Measurements from ENCODE around the gene PRR14.
"Not testable (repeated sequence)": the region's sequence is repeated elsewhere in the genome, so short reads cannot be mapped to it uniquely, and the experiment has no call there.

Gene PRR14

GRCh38 chr16:30650369-30651123 lies at the start of gene PRR14:
TSS of gene PRR14 (plus strand) at chr16:30650960. CDS start at chr16:30651646, 686 bp downstream.
- DNase-seq: peak; percentile 93

- DNase-seq: no peak
Measured at GRCh38 chr16:30601966-30602365, 48.8 kb upstream of the PRR14 start.

- DNase-seq: no peak
Measured at GRCh38 chr16:30602616-30603277, 48.0 kb upstream of the PRR14 start.

- no peak for DNase-seq
Measured at GRCh38 chr16:30603945-30604315, 46.8 kb upstream of the PRR14 start.

- DNase-seq: no peak
Measured at GRCh38 chr16:30604316-30604947, 46.3 kb upstream of the PRR14 start.

- DNase-seq: no peak
Measured at GRCh38 chr16:30605158-30605557, 45.6 kb upstream of the PRR14 start.

- no peak for DNase-seq
Measured at GRCh38 chr16:30606004-30606403, 44.8 kb upstream of the PRR14 start.

GRCh38 chr16:30609002-30609925 lies 41.5 kb upstream of the PRR14 start:
- DNase-seq: no peak

- peak; percentile 86 for DNase-seq
Measured at GRCh38 chr16:30609926-30610839, 40.6 kb upstream of the PRR14 start, which contains the start of gene ZNF689. TSS of gene ZNF689 (minus strand) at chr16:30610389. CDS start at chr16:30610041, 348 bp downstream.

GRCh38 chr16:30615358-30616091 lies 35.2 kb upstream of the PRR14 start:
- DNase-seq: no peak

GRCh38 chr16:30619202-30619601 lies 31.6 kb upstream of the PRR14 start:
- no peak for DNase-seq

- no peak for DNase-seq
Measured at GRCh38 chr16:30619638-30620037, 31.1 kb upstream of the PRR14 start.

- no peak for DNase-seq
Measured at GRCh38 chr16:30620169-30620568, 30.6 kb upstream of the PRR14 start.

- no peak for DNase-seq
Measured at GRCh38 chr16:30621765-30622164, 29.0 kb upstream of the PRR14 start.

GRCh38 chr16:30622455-30623032 lies 28.2 kb upstream of the PRR14 start:
- DNase-seq: no peak

GRCh38 chr16:30623536-30624283 lies 27.1 kb upstream of the PRR14 start:
- DNase-seq: no peak

GRCh38 chr16:30626236-30626635 lies 24.5 kb upstream of the PRR14 start:
- DNase-seq: no peak

GRCh38 chr16:30628628-30629540 lies 21.9 kb upstream of the PRR14 start:
- DNase-seq: no peak

GRCh38 chr16:30632454-30632853 lies 18.3 kb upstream of the PRR14 start:
- DNase-seq: not testable (repeated sequence)
